Peyer's patch (tissue), 4 donors: ENCODE results near the gene PACSIN2.

ENCODE experiments used
- CTCF ChIP-seq, 6 experiments: fragments of 450-650 bp in 4 of 6; fragments of 200-600 bp in 2 of 6; sonication (generic) in 1 of 6; IDR thresholded peaks; one replicate each; pipeline ENCODE4 v1.5.1; 2017 to 2019; ENCODE audit warnings: antibody characterized with exemption in 6 of 6, mild to moderate bottlenecking in 3 of 6, moderate library complexity in 1 of 6
- POLR2A ChIP-seq, 2 donors: fragments of 450-650 bp; IDR thresholded peaks; one replicate each; pipeline ENCODE4 v1.5.1; 2017; ENCODE audit warnings: antibody characterized with exemption in 2 of 2, mild to moderate bottlenecking in 2 of 2, moderate library complexity in 2 of 2

GRCh38 chr22:42877158-42877557 is 137.8 kb downstream of the PACSIN2 start:
- TF ChIP-seq CTCF (IDR thresholded peaks at IDR 0.05) (no peak), POLR2A (IDR thresholded peaks at IDR 0.05) (no peak)
